K562 (cell line): Measurements from ENCODE around the gene EML6. TPM values are rescaled to one million over a fixed set of nuclear protein-coding genes. Genes with fewer than 3 reads are reported as not detected.
A peak's percentile ranks its signal among the peaks of the same experiment; 100 is the strongest.

Experiments used
- ATAC-seq: fragments of 200-7000 bp; cut with Tn5 transposase; 3 replicates; pipeline ENCODE4 v1.9.1; 2020; ENCODE audit warnings: moderate library complexity
- BruUV-seq: library from RNA; stranded (reverse); fragments of 400-500 nt; replicated peaks from 2 replicates; lab custom pipeline; 2021; lab: Mats Ljungman, UMichigan
- CTCF ChIA-PET: fragments of 300-600 bp; formaldehyde crosslinking; extraction: SDS; loops from one replicate; lab custom pipeline; 2021; ENCODE audit warnings: low intra/inter-chr PET ratio; lab: Yijun Ruan, JAX
- POLR2A ChIA-PET: fragments of 300-600, 350-650 bp; sonication (Branson Sonifier 250); formaldehyde crosslinking; extraction: SDS; loops from one replicate; lab custom pipeline; 2021; ENCODE audit warnings: antibody characterized with exemption, inconsistent platforms; lab: Yijun Ruan, JAX
- DNase-seq, 4 experiments: peaks; one replicate each; pipeline versions ENCODE4 v3.0.0 to v3.0.0-alpha.2; 2011 to 2018; ENCODE audit warnings: low spot score in 3 of 4, mixed read lengths in 3 of 4; ENCODE audit errors: extremely low read depth in 1 of 4
- FAIRE-seq: peaks from 2 replicates; lab custom pipeline; 2011; peaks lifted over from hg19 to GRCh38; lab: Jason Lieb, UNC
- H2AFZ ChIP-seq: 2 replicates; pipeline ENCODE4 v1.6.0; 2011; ENCODE audit warnings: low read depth, low read length, control low read depth, inconsistent platforms
- H3K27ac ChIP-seq: fragments of 200-600 bp; 3 replicates; pipeline ENCODE4 v1.8.0; 2011; ENCODE audit warnings: low read depth, mild to moderate bottlenecking, control low read depth, inconsistent platforms, low read length, moderate library complexity, mixed read lengths; ENCODE audit errors: extremely low read depth
- H3K27me3 ChIP-seq, 2 experiments: fragments of 300-600 bp in 1 of 2; 2 replicates in 1 of 2; 3 replicates in 1 of 2; pipeline versions ENCODE4 v1.6.0 to v1.8.0; 2011; ENCODE audit warnings: inconsistent platforms in 2 of 2, low read length in 2 of 2, mild to moderate bottlenecking in 1 of 2, mixed read lengths in 1 of 2, moderate library complexity in 1 of 2; ENCODE audit not compliant: control insufficient read depth in 2 of 2, insufficient read depth in 2 of 2
- H3K36me3 ChIP-seq: fragments of 300-600 bp; 3 replicates; pipeline ENCODE4 v1.8.0; 2011; ENCODE audit warnings: mild to moderate bottlenecking, low read length, inconsistent platforms; ENCODE audit not compliant: control insufficient read depth, insufficient read depth
- H3K4me1 ChIP-seq, 2 experiments: fragments of 200-600 bp in 1 of 2; replicated peaks in 1 of 2; 2 replicates in 1 of 2; 3 replicates in 1 of 2; pipeline versions ENCODE4 v1.5.1 to v1.8.0; 2011; ENCODE audit warnings: inconsistent platforms in 2 of 2, low read length in 2 of 2, mild to moderate bottlenecking in 1 of 2, mixed read lengths in 1 of 2, moderate library complexity in 1 of 2; ENCODE audit not compliant: control insufficient read depth in 2 of 2, insufficient read depth in 2 of 2
- H3K4me2 ChIP-seq: 2 replicates; pipeline ENCODE4 v1.6.1; 2011; ENCODE audit warnings: low read length, control low read depth, inconsistent platforms, mixed read lengths; ENCODE audit not compliant: insufficient read depth
- H3K4me3 ChIP-seq: fragments of 200-600 bp; sonication (generic), shearing (Covaris generic); 2 replicates; pipeline ENCODE4 v1.5.1; 2016; ENCODE audit warnings: control low read depth, inconsistent platforms
- H3K79me2 ChIP-seq: fragments of 200-600 bp; 3 replicates; pipeline ENCODE4 v1.8.0; 2011; ENCODE audit warnings: low read length, inconsistent platforms; ENCODE audit not compliant: control insufficient read depth, insufficient read depth
- H3K9ac ChIP-seq, 2 experiments: 2 replicates each; pipeline versions ENCODE4 v1.6.0 to v1.6.1; 2011; ENCODE audit warnings: low read depth in 2 of 2, low read length in 2 of 2, control low read depth in 1 of 2, inconsistent platforms in 1 of 2, mild to moderate bottlenecking in 1 of 2, mixed read lengths in 1 of 2; ENCODE audit not compliant: insufficient read depth in 1 of 2
- H3K9me1 ChIP-seq: one replicate; pipeline ENCODE4 v1.6.0; 2011; ENCODE audit warnings: inconsistent platforms, mild to moderate bottlenecking, low read length, moderate library complexity; ENCODE audit not compliant: control insufficient read depth, insufficient read depth
- H3K9me3 ChIP-seq: replicated peaks from 2 replicates; pipeline ENCODE4 v1.5.1; 2011; ENCODE audit warnings: low read depth, low read length, inconsistent platforms; ENCODE audit not compliant: control insufficient read depth, insufficient read depth
- H4K20me1 ChIP-seq: replicated peaks from 2 replicates; pipeline ENCODE4 v1.6.1; 2011; ENCODE audit warnings: low read length, inconsistent platforms, mixed read lengths; ENCODE audit not compliant: control insufficient read depth, insufficient read depth
- BACH1 ChIP-seq: fragments of 200-800 bp; sonication (Bioruptor generic); IDR thresholded peaks from 2 replicates; pipeline ENCODE4 v1.6.1; 2016; ENCODE audit warnings: missing genetic modification characterization, missing compliant biosample characterization
- CEBPB ChIP-seq: fragments of 450-650 bp; IDR thresholded peaks from 2 replicates; pipeline ENCODE4 v1.6.1; 2016; ENCODE audit warnings: missing genetic modification characterization, missing compliant biosample characterization
- CEBPG ChIP-seq, 3 experiments: fragments of 200-800 bp in 1 of 3; sonication (Bioruptor generic) in 1 of 3; sonication (generic) in 1 of 3; formaldehyde crosslinking in 1 of 3; IDR thresholded peaks in 2 of 3; conservative IDR thresholded peaks in 1 of 3; 2 replicates each; pipeline versions ENCODE4 v1.6.1 to v1.8.0; 2016 to 2022; ENCODE audit warnings: missing compliant biosample characterization in 2 of 3, missing genetic modification characterization in 2 of 3, mild to moderate bottlenecking in 1 of 3, missing genetic modification reagents in 1 of 3
- FOXP4 ChIP-seq: sonication (generic); formaldehyde crosslinking; IDR thresholded peaks from 2 replicates; pipeline ENCODE4 v1.8.0; 2022; ENCODE audit warnings: mild to moderate bottlenecking, missing genetic modification reagents, borderline replicate concordance
- HNRNPLL ChIP-seq: fragments of 200-400 bp; formaldehyde crosslinking; IDR thresholded peaks from 2 replicates; pipeline ENCODE4 v1.6.1; 2017; ENCODE audit warnings: low read length, low read depth, mild to moderate bottlenecking; ENCODE audit not compliant: poor library complexity, severe bottlenecking
- MAFG ChIP-seq: fragments of 450-650 bp; conservative IDR thresholded peaks from 2 replicates; pipeline ENCODE4 v1.6.1; 2016; ENCODE audit warnings: missing genetic modification characterization, missing compliant biosample characterization
- POLR2AphosphoS5 ChIP-seq: IDR thresholded peaks from 2 replicates; pipeline ENCODE4 v1.6.1; 2011; ENCODE audit warnings: mild to moderate bottlenecking, low read depth, low read length, moderate library complexity; ENCODE audit not compliant: control insufficient read depth, insufficient read depth
- ZNF224 ChIP-seq: sonication (generic); formaldehyde crosslinking; IDR thresholded peaks from 2 replicates; pipeline ENCODE4 v1.8.0; 2022; ENCODE audit warnings: mild to moderate bottlenecking, missing genetic modification reagents
- WGBS: fragments of 100-300 bp; shearing (Covaris generic); methylation state at CpG from one replicate; pipeline ENCODE4 v1.1.6; 2016; ENCODE audit warnings: low coverage, mixed read lengths; ENCODE audit not compliant: insufficient coverage; ENCODE audit errors: missing lambda C conversion rate; 5-methylcytosine and 5-hydroxymethylcytosine counted together
- in situ Hi-C: fragments of 300-500 bp; cut with MboI; formaldehyde crosslinking; loops from 4 replicates; pipeline ENCODE4 v1.15.0; 2018; ENCODE audit warnings: inconsistent platforms, mixed read lengths
- intact Hi-C: fragments of 100-400 bp; cut with micrococcal nuclease; formaldehyde crosslinking; loops from 2 replicates; pipeline ENCODE4 v1.14.2; 2022
- polyA plus RNA-seq, 8 experiments: library from polyadenylated mRNA; depleted of rRNA in 4 of 8; stranded (reverse) in 5 of 8; unstranded in 3 of 8; fragments of >200 nt; fragmentation: Nextera tagmentation in 2 of 8; fragmentation: Illumina TruSeq in 1 of 8; extraction: Ambion mirVana in 2 of 8; extraction: Trizol in 1 of 8; gene quantifications; 2 replicates each; pipeline versions ENCODE4 v1.2.1 to v1.2.3, GENCODE V29; 2011 to 2014; ENCODE audit warnings: inconsistent platforms in 1 of 8, missing spikeins in 1 of 8
- total RNA-seq, 7 experiments: library from RNA; depleted of rRNA in 6 of 7; stranded (reverse); fragments of >200 nt in 6 of 7; fragmentation: Illumina TruSeq in 2 of 7; extraction: Trizol in 2 of 7; gene quantifications; 2 replicates each; pipeline versions ENCODE4 v1.2.1 to v1.2.3, GENCODE V29; 2011 to 2021; ENCODE audit warnings: low replicate concordance in 1 of 7
- TF ChIP-seq, protein P1 (sequence below): fragments of 450-650 bp; IDR thresholded peaks from 2 replicates; pipeline ENCODE4 v1.6.1; 2017; ENCODE audit warnings: mild to moderate bottlenecking, moderate library complexity

The EML6 gene
- total and polyA plus RNA-seq, 9 of the 15 experiments (the other 6 are each of a cell fraction or from before 2014, with no cell fraction given) = 0.07 to 0.56 (median 0.25) TPM

DNA sequence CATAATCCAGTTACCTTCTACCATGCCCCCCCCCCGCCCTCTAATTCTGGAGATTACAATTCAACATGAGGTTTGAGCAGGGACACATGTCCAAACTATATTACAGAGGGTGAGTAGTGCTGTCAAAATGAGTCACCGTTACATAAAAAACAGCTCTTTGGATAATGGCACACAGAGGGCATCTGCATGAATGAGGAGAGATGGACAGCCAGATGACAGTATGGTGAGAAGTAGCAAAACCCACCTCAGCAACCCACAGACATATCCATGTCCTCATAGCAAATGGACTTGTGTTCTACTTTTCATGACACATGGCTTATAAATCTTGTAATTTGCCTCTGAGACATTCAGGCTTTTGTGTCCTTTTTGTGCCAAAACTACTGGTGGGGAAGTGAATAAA, 132.0 kb downstream of the EML6 start:
- intact Hi-C loops = no loop called here
- Histone ChIP-seq H3K27ac (no peak overlapping the region), H3K36me3 (no peaks in the 10 kb centered on the region), H3K27me3 (peaks cover 7 to 8% of the 10 kb centered on the region in 2 experiments; a peak in 4 of 5 replicates), H3K79me2 (no peaks in the 10 kb centered on the region), H3K4me2 (no peak overlapping the region), H3K9me1 (no peaks in the 10 kb centered on the region), H3K9me3 (no peaks in the 10 kb centered on the region), H3K9ac (no peak overlapping the region), H3K4me1 (no peaks in the 10 kb centered on the region), H2AFZ (no peak overlapping the region), H4K20me1 (no peaks in the 10 kb centered on the region), H3K4me3 (no peak overlapping the region)
- FAIRE-seq (no peak), ATAC-seq (no peak), DNase-seq (no peak)
- CTCF ChIA-PET = no interaction called here
- in situ Hi-C loops = no loop called here
- POLR2A ChIA-PET = no interaction called here
- no TSS peak for BruUV-seq
- no peak for TF ChIP-seq FOXP4 (CRISPR knock-in tag)
- 0% methylated on average over 1 of the region's 2 CpGs for WGBS

- Histone ChIP-seq H3K4me1 (no peaks in the 10 kb centered on the region), H3K9me1 (no peaks in the 10 kb centered on the region), H2AFZ (no peak overlapping the region), H3K4me2 (no peak overlapping the region), H3K27ac (no peak overlapping the region), H3K27me3 (peaks cover 7 to 11% of the 10 kb centered on the region in 2 experiments; a peak in 4 of 5 replicates), H4K20me1 (no peaks in the 10 kb centered on the region), H3K4me3 (no peak overlapping the region), H3K79me2 (no peaks in the 10 kb centered on the region), H3K9ac (no peak overlapping the region), H3K9me3 (no peaks in the 10 kb centered on the region), H3K36me3 (no peaks in the 10 kb centered on the region)
- ATAC-seq = peak; percentile 49; the same call in 1 of the 3 replicates
- no TSS peak for BruUV-seq
- intact Hi-C loops (no loop called here), in situ Hi-C loops (no loop called here)
- ChIA-PET CTCF (no interaction called here), POLR2A (interaction anchor here (0.7 kb wide), 1 partner anchor 12 kb away, joined by 3 read pairs; no protein-coding TSS in a partner anchor)
- no peak for FAIRE-seq
- DNase-seq = no peak
- 4% methylated on average over 3 of the region's 3 CpGs for WGBS
- TF ChIP-seq, protein P1, sequence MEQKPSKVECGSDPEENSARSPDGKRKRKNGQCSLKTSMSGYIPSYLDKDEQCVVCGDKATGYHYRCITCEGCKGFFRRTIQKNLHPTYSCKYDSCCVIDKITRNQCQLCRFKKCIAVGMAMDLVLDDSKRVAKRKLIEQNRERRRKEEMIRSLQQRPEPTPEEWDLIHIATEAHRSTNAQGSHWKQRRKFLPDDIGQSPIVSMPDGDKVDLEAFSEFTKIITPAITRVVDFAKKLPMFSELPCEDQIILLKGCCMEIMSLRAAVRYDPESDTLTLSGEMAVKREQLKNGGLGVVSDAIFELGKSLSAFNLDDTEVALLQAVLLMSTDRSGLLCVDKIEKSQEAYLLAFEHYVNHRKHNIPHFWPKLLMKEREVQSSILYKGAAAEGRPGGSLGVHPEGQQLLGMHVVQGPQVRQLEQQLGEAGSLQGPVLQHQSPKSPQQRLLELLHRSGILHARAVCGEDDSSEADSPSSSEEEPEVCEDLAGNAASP = no peak
- TF ChIP-seq ZNF224 (CRISPR knock-in tag) (no peak), BACH1 (tag) (peak; percentile 71), HNRNPLL (no peak), POLR2AphosphoS5 (no peak), CEBPG (CRISPR knock-in tag; IDR thresholded peaks at IDR 0.05) (no peak), CEBPG (tag; conservative IDR thresholded peaks at IDR 0.05 in 1 of 2, IDR thresholded peaks at IDR 0.05 in 1 of 2) (peak; percentile 34 to 57; a peak in 1 of 4 replicates), CEBPB (tag) (peak; percentile 83), MAFG (tag) (0 out of 2 replicates have a peak, but pooled peaks have one; percentile 23)
Observed at GRCh38 chr2:54858021-54858681, 134.7 kb downstream of the EML6 start.
